Hepatocyte (in vitro differentiated cells): ENCODE measurements around the gene PRKCSH. TPM values are rescaled to one million over a fixed set of nuclear protein-coding genes. Genes with fewer than 3 reads are reported as not detected.

Experiments
- DNase-seq: peaks from one replicate; pipeline ENCODE4 v3.0.0-alpha.2; 2016; ENCODE audit warnings: low spot score
- H2AFZ ChIP-seq: fragments of 200-600 bp; sonication (generic); 2 replicates; pipeline ENCODE4 v1.6.0; 2016; ENCODE audit warnings: antibody characterized with exemption, mild to moderate bottlenecking
- H3K27ac ChIP-seq: fragments of 200-600 bp; sonication (generic); 2 replicates; pipeline ENCODE4 v1.5.1; 2016; ENCODE audit warnings: mild to moderate bottlenecking
- H3K27me3 ChIP-seq: fragments of 200-600 bp; sonication (generic); 2 replicates; pipeline ENCODE4 v1.6.1; 2016
- H3K36me3 ChIP-seq: fragments of 200-600 bp; sonication (generic); replicated peaks from 2 replicates; pipeline ENCODE4 v1.5.1; 2016; ENCODE audit warnings: low read depth; ENCODE audit not compliant: insufficient read depth
- H3K4me1 ChIP-seq: fragments of 200-600 bp; sonication (generic); 2 replicates; pipeline ENCODE4 v1.5.1; 2016; ENCODE audit warnings: mild to moderate bottlenecking, moderate library complexity; ENCODE audit not compliant: insufficient read depth
- H3K4me2 ChIP-seq: fragments of 200-600 bp; sonication (generic); 2 replicates; pipeline ENCODE4 v1.6.0; 2016
- H3K4me3 ChIP-seq: fragments of 200-600 bp; sonication (generic); 2 replicates; pipeline ENCODE4 v1.5.1; 2016; ENCODE audit warnings: mild to moderate bottlenecking
- H3K79me2 ChIP-seq: fragments of 200-600 bp; sonication (generic); 2 replicates; pipeline ENCODE4 v1.6.0; 2017; ENCODE audit warnings: mild to moderate bottlenecking
- H3K9me2 ChIP-seq: fragments of 200-600 bp; sonication (generic); replicated peaks from 2 replicates; pipeline ENCODE4 v1.6.0; 2017; ENCODE audit warnings: mild to moderate bottlenecking; ENCODE audit not compliant: insufficient read depth
- H3K9me3 ChIP-seq: fragments of 200-600 bp; sonication (generic); 2 replicates; pipeline ENCODE4 v1.5.1; 2016; ENCODE audit warnings: low read depth, mild to moderate bottlenecking
- H4K20me1 ChIP-seq: fragments of 200-600 bp; sonication (generic); 2 replicates; pipeline ENCODE4 v1.6.0; 2016; ENCODE audit warnings: mild to moderate bottlenecking; ENCODE audit not compliant: insufficient read depth, poor library complexity, severe bottlenecking
- EZH2 ChIP-seq: fragments of 200-600 bp; sonication (generic); IDR thresholded peaks from 2 replicates; pipeline ENCODE4 v1.6.1; 2016; ENCODE audit warnings: antibody characterized with exemption, mild to moderate bottlenecking, borderline replicate concordance
- EZH2phosphoT487 ChIP-seq: fragments of 200-600 bp; sonication (generic); IDR thresholded peaks from one replicate; pipeline ENCODE4 v1.6.1; 2018; ENCODE audit warnings: antibody characterized with exemption, mild to moderate bottlenecking, low read depth, moderate library complexity; ENCODE audit not compliant: unreplicated experiment, severe bottlenecking
- WGBS: methylation state at CpG from one replicate; pipeline ENCODE4 v1.1.6; 2016; ENCODE audit warnings: low lambda C conversion rate; ENCODE audit errors: missing lambda C conversion rate; 5-methylcytosine and 5-hydroxymethylcytosine counted together
- polyA plus RNA-seq: library from polyadenylated mRNA; unstranded; fragments of >200 nt; fragmentation: Nextera tagmentation; extraction: Ambion mirVana; gene quantifications from 2 replicates; pipeline ENCODE4 v1.2.1, GENCODE V29; 2016
- total RNA-seq: library from RNA; depleted of rRNA; stranded (reverse); fragments of >200 nt; gene quantifications from 2 replicates; pipeline ENCODE4 v1.2.3, GENCODE V29; 2014
- TF ChIP-seq, protein P1 (sequence below): fragments of 200-600 bp; sonication (generic); IDR thresholded peaks from 2 replicates; pipeline ENCODE4 v1.5.1; 2016; ENCODE audit warnings: antibody characterized with exemption, mild to moderate bottlenecking; ENCODE audit not compliant: poor library complexity

Gene PRKCSH
- total and polyA plus RNA-seq, 2 experiments from 2014 or later, result 85.1 to 251 TPM

DNA sequence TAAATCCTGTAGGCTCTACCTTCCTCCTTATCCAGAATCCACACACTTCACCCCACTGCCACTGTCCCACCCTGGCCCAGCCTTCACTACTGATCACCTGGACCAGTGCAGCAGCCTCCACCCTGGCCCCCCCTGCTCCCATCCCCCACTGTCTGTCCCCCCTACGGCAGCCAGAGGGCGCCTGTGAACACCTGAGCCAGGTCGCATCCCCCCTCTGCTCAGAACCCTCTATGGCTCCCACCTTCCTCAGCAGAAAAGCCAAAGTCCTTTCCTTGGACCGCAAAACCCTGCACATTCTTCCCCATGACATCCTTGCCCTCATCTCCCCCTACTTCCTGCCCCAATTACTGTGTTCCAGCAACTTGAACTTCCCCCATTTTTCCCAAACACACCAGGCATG, 24.8 kb downstream of the PRKCSH start:
- H3K9me2 ChIP-seq, result no peaks in the 10 kb centered on the region
- H3K4me3 ChIP-seq, result no peak overlapping the region
- no peaks in the 10 kb centered on the region for H3K79me2 ChIP-seq
- TF ChIP-seq, protein P1, sequence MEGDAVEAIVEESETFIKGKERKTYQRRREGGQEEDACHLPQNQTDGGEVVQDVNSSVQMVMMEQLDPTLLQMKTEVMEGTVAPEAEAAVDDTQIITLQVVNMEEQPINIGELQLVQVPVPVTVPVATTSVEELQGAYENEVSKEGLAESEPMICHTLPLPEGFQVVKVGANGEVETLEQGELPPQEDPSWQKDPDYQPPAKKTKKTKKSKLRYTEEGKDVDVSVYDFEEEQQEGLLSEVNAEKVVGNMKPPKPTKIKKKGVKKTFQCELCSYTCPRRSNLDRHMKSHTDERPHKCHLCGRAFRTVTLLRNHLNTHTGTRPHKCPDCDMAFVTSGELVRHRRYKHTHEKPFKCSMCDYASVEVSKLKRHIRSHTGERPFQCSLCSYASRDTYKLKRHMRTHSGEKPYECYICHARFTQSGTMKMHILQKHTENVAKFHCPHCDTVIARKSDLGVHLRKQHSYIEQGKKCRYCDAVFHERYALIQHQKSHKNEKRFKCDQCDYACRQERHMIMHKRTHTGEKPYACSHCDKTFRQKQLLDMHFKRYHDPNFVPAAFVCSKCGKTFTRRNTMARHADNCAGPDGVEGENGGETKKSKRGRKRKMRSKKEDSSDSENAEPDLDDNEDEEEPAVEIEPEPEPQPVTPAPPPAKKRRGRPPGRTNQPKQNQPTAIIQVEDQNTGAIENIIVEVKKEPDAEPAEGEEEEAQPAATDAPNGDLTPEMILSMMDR, result peak; percentile 21
- no peak for TF ChIP-seq EZH2
- no peaks in the 10 kb centered on the region for H3K36me3 ChIP-seq
- no peak overlapping the region for H3K4me2 ChIP-seq
- H3K27me3 ChIP-seq, result no peaks in the 10 kb centered on the region
- no peaks in the 10 kb centered on the region for H3K4me1 ChIP-seq
- H3K9me3 ChIP-seq, result no peaks in the 10 kb centered on the region
- no peak overlapping the region for H3K27ac ChIP-seq
- no peak for DNase-seq
- H4K20me1 ChIP-seq, result no peaks in the 10 kb centered on the region
- no peak overlapping the region for H2AFZ ChIP-seq
- WGBS, result 70% methylated on average over 4 of the region's 4 CpGs

DNA sequence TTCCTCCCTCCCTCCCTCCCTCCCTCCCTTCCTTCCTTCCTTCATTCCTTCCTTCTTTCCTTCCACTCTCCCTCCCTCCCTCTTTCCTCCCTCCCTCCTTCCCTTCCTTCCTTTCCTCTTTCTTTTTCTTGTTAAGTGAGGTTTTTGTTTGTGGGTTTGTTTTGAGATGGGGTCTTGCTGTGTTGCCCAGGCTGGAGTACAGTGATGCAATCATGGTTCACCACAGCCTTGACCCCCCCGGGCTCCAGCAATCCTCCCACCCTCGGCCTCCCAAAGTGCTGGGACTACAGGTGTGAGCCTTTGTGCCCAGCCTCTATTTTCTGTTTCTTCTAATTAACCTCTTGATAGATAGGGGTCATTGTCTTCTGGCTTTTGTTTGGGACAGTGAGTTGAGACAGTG, 26.0 kb downstream of the PRKCSH start:
- Histone ChIP-seq H3K36me3 (no peaks in the 10 kb centered on the region), H4K20me1 (no peaks in the 10 kb centered on the region), H3K9me2 (no peaks in the 10 kb centered on the region), H3K79me2 (no peaks in the 10 kb centered on the region), H3K4me3 (no peak overlapping the region), H3K4me2 (no peak overlapping the region), H3K27me3 (no peaks in the 10 kb centered on the region), H2AFZ (no peak overlapping the region), H3K9me3 (no peaks in the 10 kb centered on the region), H3K4me1 (no peaks in the 10 kb centered on the region), H3K27ac (no peak overlapping the region)
- no peak for DNase-seq
- TF ChIP-seq, protein P1, result no peak
- TF ChIP-seq EZH2, result no peak
- no peak for TF ChIP-seq EZH2phosphoT487
- 77% methylated on average over 2 of the region's 2 CpGs for WGBS

DNA sequence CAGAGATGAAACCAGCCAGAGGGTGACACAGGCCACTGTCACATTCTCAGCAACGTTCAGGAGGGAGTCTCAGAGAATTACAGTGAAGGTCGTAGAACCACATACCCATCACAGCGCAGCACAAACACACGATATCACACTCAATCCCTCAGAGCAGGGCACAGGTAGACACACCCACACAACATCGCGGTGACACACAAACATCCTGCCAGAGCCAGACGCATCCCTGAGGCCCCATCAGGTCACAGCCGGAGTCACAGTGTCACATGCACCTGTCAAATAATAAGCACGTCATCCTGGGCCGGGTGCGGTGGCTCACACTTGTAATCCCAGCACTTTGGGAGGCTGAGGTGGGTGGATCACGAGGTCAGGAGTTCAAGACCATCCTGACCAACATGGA, 28.0 kb downstream of the PRKCSH start:
- WGBS, result 80% methylated on average over 12 of the region's 12 CpGs
- DNase-seq, result no peak
- Histone ChIP-seq H3K4me3 (no peak overlapping the region), H3K4me2 (no peak overlapping the region), H4K20me1 (no peaks in the 10 kb centered on the region), H3K27ac (no peak overlapping the region), H3K36me3 (no peaks in the 10 kb centered on the region), H3K4me1 (no peaks in the 10 kb centered on the region), H3K27me3 (no peaks in the 10 kb centered on the region), H3K9me2 (no peaks in the 10 kb centered on the region), H3K9me3 (no peaks in the 10 kb centered on the region), H3K79me2 (no peaks in the 10 kb centered on the region), H2AFZ (no peak overlapping the region)
- TF ChIP-seq EZH2phosphoT487, result no peak
- TF ChIP-seq, protein P1, result no peak
- TF ChIP-seq EZH2, result no peak
